Smooth muscle cell (in vitro differentiated cells): ENCODE measurements around the gene FGG. TPM values are rescaled to one million over a fixed set of nuclear protein-coding genes. Genes with fewer than 3 reads are reported as not detected.

Experiments
- DNase-seq: peaks from one replicate; lab custom pipeline; 2025; ENCODE audit not compliant: unreplicated experiment; lab: John Stamatoyannopoulos, UW
- H2AFZ ChIP-seq: fragments of 200-600 bp; sonication (generic); 2 replicates; pipeline ENCODE4 v1.6.0; 2016; ENCODE audit warnings: antibody characterized with exemption, low read depth, mild to moderate bottlenecking
- H3F3A ChIP-seq: fragments of 200-600 bp; sonication (generic); 2 replicates; pipeline ENCODE4 v1.6.0; 2017; ENCODE audit warnings: antibody characterized with exemption, low read depth
- H3K27ac ChIP-seq: fragments of 200-600 bp; sonication (generic); 2 replicates; pipeline ENCODE4 v1.5.1; 2016; ENCODE audit warnings: low read depth, mild to moderate bottlenecking
- H3K27me3 ChIP-seq: fragments of 200-600 bp; sonication (generic); 2 replicates; pipeline ENCODE4 v1.6.1; 2016; ENCODE audit warnings: low read depth, mild to moderate bottlenecking
- H3K36me3 ChIP-seq: fragments of 200-600 bp; sonication (generic); 2 replicates; pipeline ENCODE4 v1.5.1; 2016; ENCODE audit warnings: low read depth
- H3K4me1 ChIP-seq: fragments of 200-600 bp; sonication (generic); 2 replicates; pipeline ENCODE4 v1.5.1; 2016; ENCODE audit warnings: low read depth
- H3K4me2 ChIP-seq: fragments of 200-600 bp; sonication (generic); 2 replicates; pipeline ENCODE4 v1.6.0; 2016; ENCODE audit warnings: mild to moderate bottlenecking
- H3K4me3 ChIP-seq: fragments of 200-600 bp; sonication (generic); 2 replicates; pipeline ENCODE4 v1.5.1; 2016; ENCODE audit warnings: mild to moderate bottlenecking
- H3K79me2 ChIP-seq: fragments of 200-600 bp; sonication (generic); 2 replicates; pipeline ENCODE4 v1.6.0; 2016; ENCODE audit warnings: low read depth, mild to moderate bottlenecking
- H3K9ac ChIP-seq: fragments of 200-600 bp; sonication (generic); 2 replicates; pipeline ENCODE4 v1.6.0; 2016; ENCODE audit warnings: low read depth
- H3K9me3 ChIP-seq: fragments of 200-600 bp; sonication (generic); replicated peaks from 2 replicates; pipeline ENCODE4 v1.5.1; 2016; ENCODE audit warnings: low read depth
- H4K20me1 ChIP-seq: fragments of 200-600 bp; sonication (generic); 2 replicates; pipeline ENCODE4 v1.6.0; 2016; ENCODE audit warnings: low read depth
- WGBS: methylation state at CpG from one replicate; pipeline ENCODE4 v1.1.7; 2016; ENCODE audit warnings: low lambda C conversion rate; 5-methylcytosine and 5-hydroxymethylcytosine counted together
- polyA plus RNA-seq: library from polyadenylated mRNA; unstranded; fragments of >200 nt; fragmentation: Nextera tagmentation; extraction: Ambion mirVana; gene quantifications from 2 replicates; pipeline ENCODE4 v1.2.1, GENCODE V29; 2016
- total RNA-seq: library from RNA; depleted of rRNA; stranded (reverse); fragments of >200 nt; gene quantifications from 2 replicates; pipeline ENCODE4 v1.2.3, GENCODE V29; 2014
- TF ChIP-seq, protein P1 (sequence below): fragments of 200-600 bp; sonication (generic); IDR thresholded peaks from 2 replicates; pipeline ENCODE4 v1.5.1; 2017; ENCODE audit warnings: borderline replicate concordance, mild to moderate bottlenecking, antibody characterized with exemption; ENCODE audit not compliant: insufficient read depth, poor library complexity, severe bottlenecking

FGG gene
- total and polyA plus RNA-seq, 2 experiments from 2014 or later = 0.77 TPM; not detected in 1

DNA sequence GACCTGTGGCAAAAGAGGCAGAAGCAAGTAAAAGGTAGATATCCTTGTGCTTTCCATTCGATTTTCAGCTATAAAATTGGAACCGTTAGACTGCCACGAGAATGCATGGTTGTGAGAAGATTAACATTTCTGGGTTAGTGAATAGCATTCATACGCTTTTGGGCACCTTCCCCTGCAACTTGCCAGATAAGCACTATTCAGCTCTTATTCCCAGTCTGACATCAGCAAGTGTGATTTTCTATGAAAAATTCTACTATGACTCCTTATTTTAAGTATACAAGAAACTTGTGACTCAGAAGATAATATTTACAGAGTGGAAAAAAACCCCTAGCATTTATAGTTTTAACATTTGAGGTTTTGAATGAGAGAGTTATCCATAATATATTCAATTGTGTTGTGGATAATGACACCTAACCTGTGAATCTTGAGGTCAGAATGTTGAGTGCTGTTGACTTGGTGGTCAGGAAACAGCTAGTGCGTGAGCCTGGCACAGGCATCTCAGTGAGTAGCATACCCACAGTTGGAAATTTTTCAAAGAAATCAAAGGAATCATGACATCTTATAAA lies 45.7 kb downstream of the FGG start:
- Histone ChIP-seq H3K27me3 (no peaks in the 10 kb centered on the region), H3K79me2 (no peaks in the 10 kb centered on the region), H3K27ac (no peak overlapping the region), H3K4me2 (no peak overlapping the region), H3K9ac (no peak overlapping the region), H3K4me1 (no peaks in the 10 kb centered on the region), H4K20me1 (no peaks in the 10 kb centered on the region), H3K4me3 (no peak overlapping the region), H3K9me3 (no peaks in the 10 kb centered on the region), H3K36me3 (no peaks in the 10 kb centered on the region), H2AFZ (no peak overlapping the region), H3F3A (no peaks in the 10 kb centered on the region)
- WGBS = 85% methylated on average over 5 of the region's 5 CpGs
- TF ChIP-seq, protein P1, sequence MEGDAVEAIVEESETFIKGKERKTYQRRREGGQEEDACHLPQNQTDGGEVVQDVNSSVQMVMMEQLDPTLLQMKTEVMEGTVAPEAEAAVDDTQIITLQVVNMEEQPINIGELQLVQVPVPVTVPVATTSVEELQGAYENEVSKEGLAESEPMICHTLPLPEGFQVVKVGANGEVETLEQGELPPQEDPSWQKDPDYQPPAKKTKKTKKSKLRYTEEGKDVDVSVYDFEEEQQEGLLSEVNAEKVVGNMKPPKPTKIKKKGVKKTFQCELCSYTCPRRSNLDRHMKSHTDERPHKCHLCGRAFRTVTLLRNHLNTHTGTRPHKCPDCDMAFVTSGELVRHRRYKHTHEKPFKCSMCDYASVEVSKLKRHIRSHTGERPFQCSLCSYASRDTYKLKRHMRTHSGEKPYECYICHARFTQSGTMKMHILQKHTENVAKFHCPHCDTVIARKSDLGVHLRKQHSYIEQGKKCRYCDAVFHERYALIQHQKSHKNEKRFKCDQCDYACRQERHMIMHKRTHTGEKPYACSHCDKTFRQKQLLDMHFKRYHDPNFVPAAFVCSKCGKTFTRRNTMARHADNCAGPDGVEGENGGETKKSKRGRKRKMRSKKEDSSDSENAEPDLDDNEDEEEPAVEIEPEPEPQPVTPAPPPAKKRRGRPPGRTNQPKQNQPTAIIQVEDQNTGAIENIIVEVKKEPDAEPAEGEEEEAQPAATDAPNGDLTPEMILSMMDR = no peak
- no peak for DNase-seq

DNA sequence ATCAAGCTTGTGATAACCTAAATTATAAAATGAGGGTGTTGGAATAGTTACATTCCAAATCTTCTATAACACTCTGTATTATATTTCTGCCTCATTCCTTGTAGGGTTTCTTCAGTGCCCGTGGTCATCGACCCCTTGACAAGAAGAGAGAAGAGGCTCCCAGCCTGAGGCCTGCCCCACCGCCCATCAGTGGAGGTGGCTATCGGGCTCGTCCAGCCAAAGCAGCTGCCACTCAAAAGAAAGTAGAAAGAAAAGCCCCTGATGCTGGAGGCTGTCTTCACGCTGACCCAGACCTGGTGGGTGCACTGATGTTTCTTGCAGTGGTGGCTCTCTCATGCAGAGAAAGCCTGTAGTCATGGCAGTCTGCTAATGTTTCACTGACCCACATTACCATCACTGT lies 46.8 kb downstream of the FGG start:
- Histone ChIP-seq H3F3A (no peaks in the 10 kb centered on the region), H2AFZ (no peak overlapping the region), H3K79me2 (no peaks in the 10 kb centered on the region), H3K9me3 (no peaks in the 10 kb centered on the region), H3K27ac (no peak overlapping the region), H3K27me3 (no peaks in the 10 kb centered on the region), H3K4me2 (no peak overlapping the region), H3K4me3 (peak overlapping the region; percentile 38), H3K4me1 (no peaks in the 10 kb centered on the region), H3K36me3 (no peaks in the 10 kb centered on the region), H4K20me1 (no peaks in the 10 kb centered on the region), H3K9ac (no peak overlapping the region)
- no peak for DNase-seq
- TF ChIP-seq, protein P1 = no peak
- WGBS = 91% methylated on average over 6 of the region's 6 CpGs

DNA sequence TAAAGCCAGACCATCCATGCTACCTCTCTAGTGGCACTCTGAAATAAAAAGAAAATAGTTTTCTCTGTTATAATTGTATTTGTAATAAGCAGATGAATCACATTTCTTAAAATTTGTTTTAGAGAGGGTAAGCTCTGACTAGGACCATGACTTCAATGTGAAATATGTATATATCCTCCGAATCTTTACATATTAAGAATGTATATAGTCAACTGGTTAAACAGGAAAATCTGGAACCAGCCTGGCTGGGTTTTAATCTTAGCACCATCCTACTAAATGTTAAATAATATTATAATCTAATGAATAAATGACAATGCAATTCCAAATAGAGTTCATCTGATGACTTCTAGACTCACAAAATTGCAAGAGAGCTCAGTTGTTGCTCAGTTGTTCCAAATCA lies 48.1 kb downstream of the FGG start:
- Histone ChIP-seq H3K79me2 (no peaks in the 10 kb centered on the region), H3K9me3 (no peaks in the 10 kb centered on the region), H3K36me3 (no peaks in the 10 kb centered on the region), H3K27ac (no peak overlapping the region), H3K4me1 (no peaks in the 10 kb centered on the region), H3K9ac (no peak overlapping the region), H2AFZ (no peak overlapping the region), H3F3A (no peaks in the 10 kb centered on the region), H3K4me3 (peak overlapping the region; percentile 38), H4K20me1 (no peaks in the 10 kb centered on the region), H3K4me2 (no peak overlapping the region), H3K27me3 (no peaks in the 10 kb centered on the region)
- no peak for DNase-seq
- 93% methylated on average over 1 of the region's 1 CpG for WGBS
- TF ChIP-seq, protein P1 = no peak

DNA sequence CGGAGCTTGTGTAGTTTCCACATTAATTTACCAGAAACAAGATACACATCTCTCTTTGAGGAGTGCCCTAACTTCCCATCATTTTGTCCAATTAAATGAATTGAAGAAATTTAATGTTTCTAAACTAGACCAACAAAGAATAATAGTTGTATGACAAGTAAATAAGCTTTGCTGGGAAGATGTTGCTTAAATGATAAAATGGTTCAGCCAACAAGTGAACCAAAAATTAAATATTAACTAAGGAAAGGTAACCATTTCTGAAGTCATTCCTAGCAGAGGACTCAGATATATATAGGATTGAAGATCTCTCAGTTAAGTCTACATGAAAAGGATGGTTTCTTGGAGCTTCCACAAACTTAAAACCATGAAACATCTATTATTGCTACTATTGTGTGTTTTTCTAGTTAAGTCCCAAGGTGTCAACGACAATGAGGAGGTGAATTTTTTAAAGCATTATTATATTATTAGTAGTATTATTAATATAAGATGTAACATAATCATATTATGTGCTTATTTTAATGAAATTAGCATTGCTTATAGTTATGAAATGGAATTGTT lies 49.7 kb downstream of the FGG start, which contains the start of gene FGB:
FGB (plus strand) TSS at position 315 of the 558 bp plus-strand sequence; CDS start at position 323, 8 bp downstream.
- H3K4me3 ChIP-seq = peak within 1 kb of the TSS; percentile 38
- H3K79me2 ChIP-seq = no peaks in the 10 kb centered on the region
- TF ChIP-seq, protein P1 = no peak
- H4K20me1 ChIP-seq = no peaks in the 10 kb centered on the region
- no peaks in the 10 kb centered on the region for H3K36me3 ChIP-seq
- H3F3A ChIP-seq = no peaks in the 10 kb centered on the region
- H3K4me1 ChIP-seq = no peaks in the 10 kb centered on the region
- no peaks in the 10 kb centered on the region for H3K9me3 ChIP-seq
- no peak for DNase-seq
- H3K27me3 ChIP-seq = no peaks in the 10 kb centered on the region
- no peak within 1 kb of the TSS for H3K4me2 ChIP-seq
- no peak within 1 kb of the TSS for H3K9ac ChIP-seq
- no peak within 1 kb of the TSS for H2AFZ ChIP-seq
- H3K27ac ChIP-seq = no peak within 1 kb of the TSS
- WGBS = 74% methylated on average over 2 of the region's 2 CpGs
